HG03558 (cell line): ENCODE measurements around the gene PITRM1.
"Not testable (repeated sequence)": the region's sequence is repeated elsewhere in the genome, so short reads cannot be mapped to it uniquely, and the experiment has no call there.

Source experiments
- ATAC-seq: cut with Tn5 transposase; IDR thresholded peaks from one replicate; pipeline ENCODE4 v1.9.1; 2021; ENCODE audit warnings: moderate number of reproducible peaks; ENCODE audit not compliant: unreplicated experiment; ENCODE audit errors: extremely low read depth

The PITRM1 gene

DNA sequence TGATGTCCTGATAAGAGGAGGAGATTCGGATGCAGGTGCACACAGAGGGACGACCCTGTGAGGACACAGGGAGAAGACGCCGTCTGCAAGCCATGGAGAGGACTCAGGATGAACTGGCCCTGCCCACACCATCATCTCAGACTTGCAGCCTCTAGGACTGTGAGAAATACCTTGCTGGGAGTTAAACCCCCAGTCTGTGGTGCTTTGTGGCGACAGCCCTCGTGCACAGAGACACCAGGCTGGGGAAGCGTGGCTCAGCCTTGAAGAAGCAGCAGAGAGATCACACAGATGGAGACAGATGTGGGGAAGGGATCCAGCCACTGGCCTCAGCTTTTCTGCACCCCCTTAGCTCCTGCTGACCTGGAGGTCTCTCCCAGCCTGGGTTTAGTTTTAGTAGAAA lies 26.3 kb upstream of the PITRM1 start:
- no peak for ATAC-seq

GRCh38 chr10:3197348-3198003 lies 24.9 kb upstream of the PITRM1 start:
- ATAC-seq = peak; percentile 68

DNA sequence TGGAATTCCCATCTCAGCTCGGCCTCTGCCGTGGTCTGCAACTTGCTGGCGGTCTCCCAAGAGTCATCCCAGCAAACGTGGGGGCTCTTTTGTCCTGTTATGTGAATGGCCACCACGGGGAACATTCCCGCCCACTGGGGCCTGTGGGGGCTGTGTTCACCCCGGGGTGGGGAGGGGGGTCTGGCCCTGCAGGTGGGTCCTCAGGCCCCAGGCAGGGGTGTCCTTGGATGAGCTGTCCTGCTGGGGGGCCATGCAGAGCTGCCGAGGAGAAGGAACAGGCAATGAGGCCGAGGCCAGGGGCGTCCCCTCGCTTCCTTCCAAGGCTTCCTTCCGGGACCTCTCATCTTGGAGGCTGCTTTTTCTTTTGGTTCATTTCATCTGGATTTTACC lies 24.4 kb upstream of the PITRM1 start:
- ATAC-seq = no peak

DNA sequence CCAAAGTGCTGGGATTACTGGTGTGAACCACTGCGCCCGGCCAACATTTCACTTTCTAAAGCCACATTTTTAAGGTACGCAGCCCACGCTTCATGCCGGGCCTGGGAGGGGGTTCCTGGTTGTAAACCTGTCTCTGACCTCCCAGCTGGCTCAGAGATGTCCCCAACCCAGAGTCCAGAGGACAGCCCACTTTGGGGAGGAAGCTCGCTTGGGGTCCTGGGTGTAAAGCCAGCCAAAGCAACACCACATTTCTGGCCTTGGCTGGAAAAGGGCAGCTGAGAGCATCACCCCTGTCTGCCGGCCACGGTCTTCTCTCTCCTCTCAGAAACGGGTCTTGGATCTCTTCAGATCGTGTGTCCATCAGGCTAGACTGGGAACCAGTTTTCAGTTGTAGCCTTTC lies 23.9 kb upstream of the PITRM1 start:
- no peak for ATAC-seq

DNA sequence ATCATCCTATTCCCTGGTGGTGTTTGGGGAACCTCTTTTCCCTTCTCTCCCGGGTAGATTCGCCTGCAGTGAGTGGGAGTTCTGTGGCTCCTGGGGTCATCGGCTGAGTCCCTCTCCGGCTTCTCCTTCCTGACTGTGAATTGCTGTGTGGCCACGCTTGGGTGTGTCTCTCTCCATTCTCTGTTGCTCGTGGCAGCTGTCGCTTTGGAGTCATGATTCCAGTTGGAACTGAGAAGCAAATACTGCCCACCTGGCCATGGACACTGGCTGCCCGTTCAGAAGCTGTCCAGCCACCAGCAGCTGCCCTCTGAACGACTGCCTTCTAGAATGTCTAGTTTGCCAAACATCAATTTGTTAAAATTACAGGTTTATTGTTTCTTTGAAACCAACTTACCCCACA lies 23.1 kb upstream of the PITRM1 start:
- ATAC-seq = no peak

GRCh38 chr10:3195286-3195685 lies 22.7 kb upstream of the PITRM1 start:
- no peak for ATAC-seq

- no peak for ATAC-seq
Observed at GRCh38 chr10:3194871-3195270, 22.3 kb upstream of the PITRM1 start.

- no peak for ATAC-seq
Observed at GRCh38 chr10:3193751-3194150, 21.2 kb upstream of the PITRM1 start.

GRCh38 chr10:3192856-3193635 lies 20.5 kb upstream of the PITRM1 start:
- ATAC-seq = no peak

DNA sequence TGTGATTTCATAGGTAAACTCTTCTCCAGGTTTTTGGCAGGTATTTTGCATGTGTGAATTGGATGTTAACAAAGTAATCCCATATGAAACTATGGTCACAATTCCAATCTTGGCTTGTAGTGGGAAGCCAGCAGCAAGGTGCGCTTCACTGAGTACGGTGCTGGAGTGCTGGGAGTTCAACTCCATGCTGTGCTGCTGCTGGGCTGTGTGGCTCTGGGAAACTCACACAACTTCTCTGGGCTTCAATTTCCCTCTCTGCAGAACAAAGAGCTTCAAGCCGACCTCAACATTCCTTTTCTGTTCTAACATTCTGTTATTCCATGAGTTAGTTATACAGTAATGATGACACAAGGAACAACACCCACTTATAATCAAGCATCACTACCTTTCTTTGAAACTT lies 18.2 kb upstream of the PITRM1 start:
- no peak for ATAC-seq

- not testable (repeated sequence) for ATAC-seq
Observed at GRCh38 chr10:3187229-3187628, 14.6 kb upstream of the PITRM1 start.

DNA sequence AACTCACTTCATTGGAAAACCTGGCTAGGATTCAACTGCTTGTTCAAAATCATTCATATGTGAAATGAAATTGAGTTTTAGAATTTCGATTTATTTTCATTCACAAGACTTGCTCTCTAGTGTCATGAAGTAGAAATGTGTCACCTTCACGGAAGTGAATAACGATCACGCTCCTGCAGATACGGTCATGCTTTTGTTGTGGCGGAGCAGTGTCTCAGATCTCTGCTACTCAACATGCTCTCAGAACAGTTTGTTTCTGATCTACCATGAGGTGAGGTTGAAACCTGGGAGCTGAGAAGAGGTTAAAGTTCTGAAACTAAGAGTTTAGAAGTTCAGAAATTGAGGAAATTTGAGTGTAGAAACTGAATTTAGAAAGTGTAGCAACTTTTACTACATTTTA lies 13.8 kb upstream of the PITRM1 start:
- ATAC-seq = no peak

GRCh38 chr10:3185386-3185785 lies 12.8 kb upstream of the PITRM1 start:
- no peak for ATAC-seq

DNA sequence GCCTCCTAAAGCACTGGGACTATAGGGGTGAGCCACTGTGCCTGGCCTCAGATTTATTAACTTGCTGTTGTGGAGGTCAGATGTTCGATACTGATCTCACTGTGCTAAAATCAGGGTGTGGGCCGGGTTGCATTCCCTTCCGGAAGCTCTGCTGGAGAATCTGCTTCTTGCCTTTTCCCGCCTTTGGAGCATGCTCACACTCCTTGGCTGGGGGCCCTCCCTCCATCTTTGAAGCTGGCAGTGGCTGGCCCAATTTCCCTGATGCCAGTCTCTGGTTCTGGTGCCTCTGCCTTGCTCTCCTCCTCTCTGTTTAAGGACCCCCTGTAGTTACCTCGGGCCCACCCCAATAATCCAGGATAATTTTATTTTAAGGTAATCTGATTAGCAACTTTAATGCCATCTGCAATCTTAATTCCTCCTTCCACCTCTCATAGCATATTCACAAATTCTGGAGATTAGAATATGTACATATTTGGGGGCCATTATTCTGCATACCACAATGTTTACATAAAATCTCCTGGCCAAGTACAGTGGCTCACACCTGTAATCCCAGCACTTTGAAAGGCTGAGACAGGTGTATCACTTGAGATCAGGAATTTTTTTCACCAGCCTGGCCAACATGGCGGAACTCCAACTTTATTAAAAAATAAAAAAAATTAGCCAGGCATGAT lies 7.9 kb upstream of the PITRM1 start:
- ATAC-seq = no peak

GRCh38 chr10:3179174-3179573 lies 6.6 kb upstream of the PITRM1 start:
- ATAC-seq = no peak

- ATAC-seq = no peak
Observed at GRCh38 chr10:3178042-3178441, 5.5 kb upstream of the PITRM1 start.

- no peak for ATAC-seq
Observed at GRCh38 chr10:3173171-3173878, 743 bp upstream of the PITRM1 start.

- ATAC-seq = no peak
Observed at GRCh38 chr10:3172081-3172445, 519 bp downstream of the PITRM1 start.

- ATAC-seq = not testable (repeated sequence)
Observed at GRCh38 chr10:3171488-3171887, 1.1 kb downstream of the PITRM1 start.

- no peak for ATAC-seq
Observed at GRCh38 chr10:3169673-3170072, 2.9 kb downstream of the PITRM1 start.

- no peak for ATAC-seq
Observed at GRCh38 chr10:3169271-3169670, 3.3 kb downstream of the PITRM1 start.
